Measurements from ENCODE around the gene OGN.

Gene OGN

DNA sequence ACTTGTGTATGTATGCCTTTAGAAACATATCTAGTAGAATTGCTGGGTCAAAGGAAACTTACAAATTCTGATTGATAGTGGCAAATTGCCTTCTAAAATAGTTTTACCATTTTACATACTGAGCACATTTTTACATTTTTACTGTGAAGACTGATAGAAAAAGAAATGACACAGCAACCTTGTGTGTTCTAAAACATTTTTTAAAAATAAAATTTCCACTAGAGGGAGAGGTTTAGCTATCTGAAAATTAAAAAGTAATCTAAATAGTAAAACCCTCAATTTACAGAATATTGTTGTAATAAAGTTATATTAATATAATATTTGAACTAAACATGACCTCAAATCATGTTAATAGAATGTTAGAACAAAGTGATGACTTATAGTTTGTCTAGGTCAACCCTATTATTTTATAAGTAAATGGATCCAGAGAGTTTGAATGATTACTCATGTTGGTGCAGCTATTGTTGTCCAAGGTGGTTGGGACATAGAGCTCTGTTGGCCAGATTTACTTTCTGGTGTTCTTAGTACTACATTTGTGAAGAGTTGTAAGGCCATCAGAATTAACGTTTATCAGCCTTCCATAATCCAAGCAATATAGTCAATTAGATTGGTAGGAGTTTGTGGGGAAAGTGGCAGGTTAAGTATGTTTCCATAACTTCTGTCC is 61.4 kb downstream of the OGN start:
- no peak for DNase-seq

- DNase-seq = no peak
Measured at GRCh38 chr9:92341578-92341977, 62.8 kb downstream of the OGN start.

DNA sequence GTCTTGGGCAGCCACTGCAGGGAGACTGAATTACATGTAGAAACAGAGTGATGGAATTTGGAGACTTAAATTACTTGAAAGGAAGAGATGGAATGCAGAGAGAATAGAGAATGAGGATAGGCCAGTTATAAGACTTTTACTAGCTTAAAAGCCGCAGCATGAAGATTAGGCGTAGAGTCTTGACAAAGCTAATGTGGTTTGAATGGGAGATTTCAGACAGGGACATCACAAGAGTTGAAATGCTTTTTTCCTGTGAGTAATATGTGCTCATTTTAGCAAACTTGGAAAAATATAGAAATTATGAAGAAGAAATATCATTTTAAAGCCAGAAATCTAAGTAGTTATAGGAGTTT is 71.1 kb downstream of the OGN start:
- no peak for DNase-seq
